Activated CD8-positive, alpha-beta memory T cell treated with anti-CD3 and anti-CD28 coated beads, Interleukin-2, amount 50 U/mL, for 48 hours (primary cell): ENCODE data around the gene TTC39A.
"Not testable (repeated sequence)": the region's sequence is repeated elsewhere in the genome, so short reads cannot be mapped to it uniquely, and the experiment has no call there.

Source experiments
- DNase-seq: peaks from one replicate; pipeline ENCODE4 v3.0.0-alpha.2; 2020

Gene TTC39A

DNA sequence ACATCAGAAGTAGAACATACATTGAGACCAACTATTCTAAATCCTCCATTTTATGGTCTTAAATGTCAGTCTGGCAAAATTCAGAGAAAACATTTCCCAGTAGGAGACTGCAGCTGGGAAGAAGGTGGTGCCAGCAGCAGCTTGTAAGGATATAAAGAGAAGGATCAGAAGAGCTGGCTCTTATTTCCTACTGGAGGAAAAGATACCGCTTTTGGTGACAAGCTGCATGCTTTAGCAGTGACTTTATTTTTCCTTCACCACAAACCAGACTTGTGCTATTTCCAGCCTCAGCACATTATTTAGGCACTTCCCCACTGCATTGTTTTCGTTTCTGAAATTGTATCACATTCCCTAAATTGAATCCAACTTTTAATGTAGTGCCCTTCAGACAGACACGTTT is 65.9 kb downstream of the TTC39A start:
- no peak for DNase-seq

- DNase-seq = no peak
These were observed 67.0 kb downstream of the TTC39A start for GRCh38 chr1:51263147-51263877.

- DNase-seq = no peak
These were observed 75.0 kb downstream of the TTC39A start for GRCh38 chr1:51255331-51255730.

- no peak for DNase-seq
These were observed 76.7 kb downstream of the TTC39A start for GRCh38 chr1:51253691-51254090.

DNA sequence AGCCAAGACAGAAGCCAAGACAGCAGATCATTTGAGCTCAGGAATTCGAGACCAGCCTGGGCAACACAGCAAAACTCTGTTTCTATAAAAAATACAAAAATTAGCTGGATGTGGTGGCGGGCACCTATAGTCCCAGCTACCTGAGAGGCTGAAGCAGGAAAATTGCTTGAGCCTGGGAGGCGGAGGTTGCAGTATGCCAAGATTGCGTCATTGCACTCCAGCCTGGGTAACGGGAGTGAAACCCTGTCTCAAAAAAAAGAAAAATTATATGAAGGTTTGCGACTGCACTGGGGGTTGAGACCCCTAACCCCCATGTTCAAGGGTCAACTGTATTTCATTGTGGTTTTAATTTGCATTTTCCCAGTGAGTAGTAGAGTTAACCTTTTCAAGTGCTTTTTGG is 78.0 kb downstream of the TTC39A start:
- DNase-seq = no peak

DNA sequence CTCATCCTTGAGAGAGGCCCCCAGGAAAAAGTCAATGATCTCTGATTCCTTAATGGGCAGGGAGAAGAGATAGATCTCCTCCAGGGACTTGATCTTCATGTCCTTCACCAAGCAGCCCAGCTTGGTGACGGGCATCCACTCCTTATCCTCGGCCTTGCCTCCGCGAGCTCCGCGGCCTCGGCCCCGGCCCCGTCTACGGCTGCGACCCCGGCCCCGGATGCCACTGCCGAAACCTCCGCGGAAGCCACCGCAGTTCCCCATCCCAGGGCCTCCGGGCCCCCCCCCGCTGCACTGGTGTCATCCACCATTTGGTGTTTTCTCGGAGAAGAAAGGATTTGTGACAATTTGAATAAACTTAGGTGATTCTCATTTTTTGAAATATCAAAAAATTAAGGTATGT is 79.2 kb downstream of the TTC39A start:
- DNase-seq = not testable (repeated sequence)

GRCh38 chr1:51250729-51251128 is 79.6 kb downstream of the TTC39A start:
- DNase-seq = not testable (repeated sequence)

- DNase-seq = no peak
These were observed 80.9 kb downstream of the TTC39A start for GRCh38 chr1:51249445-51249844.

GRCh38 chr1:51247499-51247898 is 82.9 kb downstream of the TTC39A start:
- no peak for DNase-seq

DNA sequence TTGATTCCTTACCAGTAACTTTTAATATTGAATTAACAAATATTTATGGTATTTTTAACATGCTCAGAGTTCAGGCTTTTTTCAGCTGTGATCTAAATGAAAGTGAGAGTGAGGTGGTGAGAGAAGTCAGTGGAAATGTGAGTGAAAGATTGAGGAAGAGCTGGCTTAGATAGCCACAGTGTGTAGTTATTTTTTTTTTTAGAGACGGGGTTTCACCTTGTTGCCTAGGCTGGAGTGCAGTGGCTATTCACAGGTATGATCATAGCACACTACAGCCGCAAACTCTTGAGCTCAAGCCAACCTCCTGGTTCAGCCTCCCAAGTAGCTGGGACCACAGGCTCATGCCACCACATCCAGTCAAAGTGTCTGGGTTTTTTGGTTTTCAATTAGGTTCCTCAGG is 83.3 kb downstream of the TTC39A start:
- DNase-seq = no peak

DNA sequence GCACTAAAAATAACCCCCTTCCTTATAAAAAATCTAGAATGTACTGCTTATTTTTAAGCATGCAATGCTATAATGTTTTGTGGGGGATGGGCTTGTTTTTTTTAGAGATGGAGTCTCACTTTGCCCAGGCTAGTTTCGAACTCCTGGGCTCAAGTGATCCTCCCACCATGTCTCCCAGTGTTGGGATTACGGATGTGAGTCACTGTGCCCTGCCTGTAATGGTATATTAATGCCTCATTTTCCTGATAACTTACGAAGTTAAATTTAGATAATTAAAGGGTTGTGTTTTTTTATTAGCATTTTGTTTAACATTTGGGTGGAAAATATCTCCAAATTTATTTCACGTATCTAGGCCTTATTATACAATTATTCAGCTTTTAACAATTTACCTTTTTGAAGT is 87.8 kb downstream of the TTC39A start:
- no peak for DNase-seq

DNA sequence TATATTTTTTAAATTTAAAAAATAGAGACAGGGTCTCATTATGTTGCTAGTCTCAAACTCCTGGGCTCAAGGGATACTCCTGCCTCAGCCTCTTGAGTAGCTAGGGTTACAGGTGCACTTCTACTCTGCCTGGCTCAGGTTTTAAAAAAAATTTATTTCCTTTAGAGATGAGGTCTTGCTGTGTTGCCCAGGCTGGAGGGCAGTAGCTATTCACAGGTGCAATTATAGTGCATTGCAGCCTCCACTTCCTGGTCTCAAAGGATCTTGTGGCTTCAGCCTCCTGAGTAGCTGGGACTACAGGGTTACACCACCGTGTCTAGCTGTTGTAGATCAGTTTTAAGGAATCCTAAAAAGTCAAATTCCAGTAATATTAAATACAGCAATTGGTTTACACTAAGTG is 89.2 kb downstream of the TTC39A start:
- no peak for DNase-seq

DNA sequence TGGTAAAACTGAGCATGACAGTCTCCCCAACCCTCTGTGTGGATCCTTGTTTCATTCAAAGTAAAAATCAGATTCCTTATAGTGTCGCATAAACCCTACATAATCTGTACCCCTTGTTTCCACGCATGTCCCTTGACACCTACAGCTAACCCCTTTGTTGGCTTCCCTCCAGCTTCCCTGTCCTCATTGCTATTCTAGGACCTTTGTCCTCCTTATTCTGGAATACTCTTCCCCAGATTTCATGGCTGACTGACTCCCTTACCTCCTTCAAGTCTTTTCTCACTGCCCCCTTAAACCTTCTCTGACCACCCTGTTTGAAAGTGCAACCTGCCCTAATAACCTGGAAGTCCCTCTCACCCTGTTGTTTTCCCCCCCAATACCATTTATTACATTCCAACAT is 90.3 kb downstream of the TTC39A start:
- DNase-seq = no peak

- DNase-seq = no peak
These were observed 92.3 kb downstream of the TTC39A start for GRCh38 chr1:51238034-51238403.

GRCh38 chr1:51237351-51238033 is 92.9 kb downstream of the TTC39A start:
- no peak for DNase-seq
